SK-N-SH treated with all-trans-retinoic acid at 6 μM for 48 hours (cell line): Measurements from ENCODE around the gene MOCS1.
"Not testable (repeated sequence)": the region's sequence is repeated elsewhere in the genome, so short reads cannot be mapped to it uniquely, and the experiment has no call there.

Source experiments
- ATAC-seq: fragments of 200-7000 bp; cut with Tn5 transposase; 3 replicates; pipeline ENCODE4 v1.9.1; 2020; ENCODE audit warnings: mild to moderate bottlenecking, moderate library complexity
- BACH2 ChIP-seq: fragments of 250-450 bp; sonication (Bioruptor Pico); IDR thresholded peaks from 2 replicates; pipeline ENCODE4 v1.9.0; 2021; ENCODE audit warnings: mild to moderate bottlenecking, borderline replicate concordance
- CSDC2 ChIP-seq: fragments of 250-450 bp; sonication (Bioruptor Pico); IDR thresholded peaks from 2 replicates; pipeline ENCODE4 v1.5.0; 2020; ENCODE audit warnings: mild to moderate bottlenecking, moderate library complexity
- ISL1 ChIP-seq: fragments of 250-450 bp; sonication (Bioruptor Pico); IDR thresholded peaks from 2 replicates; pipeline ENCODE4 v2.1.2; 2022; ENCODE audit warnings: mild to moderate bottlenecking, moderate library complexity
- PPARA ChIP-seq: fragments of 250-450 bp; sonication (Bioruptor Pico); IDR thresholded peaks from 2 replicates; pipeline ENCODE4 v1.5.0; 2020; ENCODE audit warnings: mild to moderate bottlenecking, borderline replicate concordance
- RARB ChIP-seq: fragments of 250-450 bp; sonication (Bioruptor Pico); IDR thresholded peaks from 2 replicates; pipeline ENCODE4 v1.8.0; 2021; ENCODE audit warnings: mild to moderate bottlenecking, moderate library complexity
- SNAI2 ChIP-seq: fragments of 250-450 bp; sonication (Bioruptor Pico); IDR thresholded peaks from 2 replicates; pipeline ENCODE4 v1.5.0; 2020; ENCODE audit warnings: mild to moderate bottlenecking, moderate library complexity
- TCF4 ChIP-seq: fragments of 250-450 bp; sonication (Bioruptor Pico); IDR thresholded peaks from 2 replicates; pipeline ENCODE4 v1.8.0; 2021; ENCODE audit warnings: mild to moderate bottlenecking, moderate library complexity, borderline replicate concordance
- TOX ChIP-seq: fragments of 250-450 bp; sonication (Bioruptor Pico); IDR thresholded peaks from 2 replicates; pipeline ENCODE4 v1.8.0; 2021; ENCODE audit warnings: mild to moderate bottlenecking, moderate library complexity, borderline replicate concordance
- ZC3H10 ChIP-seq: fragments of 250-450 bp; sonication (Bioruptor Pico); IDR thresholded peaks from 2 replicates; pipeline ENCODE4 v1.5.1; 2021; ENCODE audit warnings: mild to moderate bottlenecking, moderate library complexity
- ZFP3 ChIP-seq: fragments of 250-450 bp; sonication (Bioruptor Pico); IDR thresholded peaks from 2 replicates; pipeline ENCODE4 v1.5.0; 2020; ENCODE audit warnings: mild to moderate bottlenecking, moderate library complexity
- ZFP30 ChIP-seq: fragments of 450-650 bp; formaldehyde crosslinking; IDR thresholded peaks from 2 replicates; pipeline ENCODE4 v1.5.0; 2022; ENCODE audit warnings: mild to moderate bottlenecking, moderate library complexity
- ZNF565 ChIP-seq: fragments of 450-650 bp; formaldehyde crosslinking; conservative IDR thresholded peaks from 2 replicates; pipeline ENCODE4 v1.5.0; 2020; ENCODE audit warnings: low read depth, mild to moderate bottlenecking, moderate library complexity
- ZNF70 ChIP-seq: fragments of 450-650 bp; formaldehyde crosslinking; IDR thresholded peaks from 2 replicates; pipeline ENCODE4 v1.5.0; 2020; ENCODE audit warnings: mild to moderate bottlenecking, moderate library complexity
- TF ChIP-seq, protein P1 (sequence below): fragments of 250-450 bp; sonication (Bioruptor Pico); IDR thresholded peaks from 2 replicates; pipeline ENCODE4 v1.8.0; 2020; ENCODE audit warnings: mild to moderate bottlenecking, moderate library complexity, borderline replicate concordance
- TF ChIP-seq, protein P2 (sequence below): fragments of 250-450 bp; sonication (Bioruptor Pico); IDR thresholded peaks from 2 replicates; pipeline ENCODE4 v1.5.0; 2020; ENCODE audit warnings: mild to moderate bottlenecking, moderate library complexity
- TF ChIP-seq, protein P3 (sequence below): fragments of 250-450 bp; sonication (Bioruptor Pico); IDR thresholded peaks from 2 replicates; pipeline ENCODE4 v1.5.1; 2020; ENCODE audit warnings: low read depth, mild to moderate bottlenecking, moderate library complexity
- TF ChIP-seq, protein P4 (sequence below): fragments of 250-450 bp; sonication (Bioruptor Pico); IDR thresholded peaks from 2 replicates; pipeline ENCODE4 v1.8.0; 2021; ENCODE audit warnings: low read depth, mild to moderate bottlenecking, moderate library complexity, borderline replicate concordance

The MOCS1 gene

DNA sequence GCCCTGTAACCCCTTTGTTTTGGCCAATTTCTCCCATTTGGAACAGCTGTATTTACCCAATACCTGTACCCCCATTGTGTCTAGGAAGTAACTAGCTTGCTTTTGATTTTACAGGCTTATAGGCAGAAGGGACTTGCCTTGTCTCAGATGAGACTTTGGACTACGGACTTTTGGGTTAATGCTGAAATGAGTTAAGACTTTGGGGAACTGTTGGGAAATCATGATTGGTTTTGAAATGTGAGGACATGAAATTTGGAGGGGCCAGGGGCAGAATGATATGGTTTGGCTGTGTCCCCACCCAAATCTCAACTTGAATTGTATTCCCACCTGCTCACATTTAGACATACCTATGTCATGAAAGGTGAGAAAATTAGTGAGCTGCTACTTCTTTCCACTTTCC, 38.5 kb upstream of the MOCS1 start:
- ATAC-seq = not testable (repeated sequence)

DNA sequence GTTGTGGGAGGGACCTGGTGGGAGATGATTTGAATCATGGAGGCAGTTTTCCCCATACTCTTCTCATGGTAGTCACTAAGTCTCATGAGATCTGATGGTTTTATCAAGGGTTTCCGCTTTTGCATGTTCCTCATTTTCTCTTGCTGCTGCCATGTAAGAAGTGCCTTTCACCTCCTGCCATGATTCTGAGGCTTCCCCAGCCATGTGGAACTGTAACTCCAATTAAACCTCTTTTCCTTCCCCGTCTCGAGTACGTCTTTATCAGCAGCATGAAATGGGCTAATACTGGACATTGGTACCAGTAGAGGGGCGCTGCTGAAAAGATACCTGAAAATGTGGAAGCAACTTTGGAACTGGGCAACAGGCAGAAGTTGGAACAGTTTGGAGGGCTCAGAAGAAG, 36.9 kb upstream of the MOCS1 start:
- not testable (repeated sequence) for ATAC-seq

DNA sequence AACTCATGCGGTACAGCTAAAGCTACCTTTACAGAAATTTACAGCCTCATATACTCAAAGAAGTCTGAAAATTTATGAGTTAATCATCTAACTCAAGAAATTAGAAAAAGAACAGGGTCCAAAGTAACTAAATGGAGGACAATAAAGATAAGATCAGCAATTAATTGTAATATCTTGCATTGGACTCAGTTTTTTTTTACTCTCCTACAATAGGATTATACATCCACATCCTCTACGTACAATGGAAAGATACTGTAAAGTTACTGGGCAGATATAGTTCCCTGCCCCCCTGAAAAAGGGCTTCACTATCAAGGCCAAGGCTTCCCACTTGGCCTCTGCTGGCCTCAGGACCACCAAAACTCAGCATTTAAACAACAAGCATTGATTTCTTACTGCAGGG, 31.5 kb upstream of the MOCS1 start:
- no peak for TF ChIP-seq TOX (CRISPR knock-in tag)
- TF ChIP-seq ZNF565 (CRISPR knock-in tag) = no peak
- TF ChIP-seq, protein P1, sequence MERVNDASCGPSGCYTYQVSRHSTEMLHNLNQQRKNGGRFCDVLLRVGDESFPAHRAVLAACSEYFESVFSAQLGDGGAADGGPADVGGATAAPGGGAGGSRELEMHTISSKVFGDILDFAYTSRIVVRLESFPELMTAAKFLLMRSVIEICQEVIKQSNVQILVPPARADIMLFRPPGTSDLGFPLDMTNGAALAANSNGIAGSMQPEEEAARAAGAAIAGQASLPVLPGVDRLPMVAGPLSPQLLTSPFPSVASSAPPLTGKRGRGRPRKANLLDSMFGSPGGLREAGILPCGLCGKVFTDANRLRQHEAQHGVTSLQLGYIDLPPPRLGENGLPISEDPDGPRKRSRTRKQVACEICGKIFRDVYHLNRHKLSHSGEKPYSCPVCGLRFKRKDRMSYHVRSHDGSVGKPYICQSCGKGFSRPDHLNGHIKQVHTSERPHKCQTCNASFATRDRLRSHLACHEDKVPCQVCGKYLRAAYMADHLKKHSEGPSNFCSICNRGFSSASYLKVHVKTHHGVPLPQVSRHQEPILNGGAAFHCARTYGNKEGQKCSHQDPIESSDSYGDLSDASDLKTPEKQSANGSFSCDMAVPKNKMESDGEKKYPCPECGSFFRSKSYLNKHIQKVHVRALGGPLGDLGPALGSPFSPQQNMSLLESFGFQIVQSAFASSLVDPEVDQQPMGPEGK (CRISPR knock-in tag) = no peak
- no peak for TF ChIP-seq ZNF70 (CRISPR knock-in tag)
- TF ChIP-seq SNAI2 (CRISPR knock-in tag) = no peak
- ATAC-seq = no peak

DNA sequence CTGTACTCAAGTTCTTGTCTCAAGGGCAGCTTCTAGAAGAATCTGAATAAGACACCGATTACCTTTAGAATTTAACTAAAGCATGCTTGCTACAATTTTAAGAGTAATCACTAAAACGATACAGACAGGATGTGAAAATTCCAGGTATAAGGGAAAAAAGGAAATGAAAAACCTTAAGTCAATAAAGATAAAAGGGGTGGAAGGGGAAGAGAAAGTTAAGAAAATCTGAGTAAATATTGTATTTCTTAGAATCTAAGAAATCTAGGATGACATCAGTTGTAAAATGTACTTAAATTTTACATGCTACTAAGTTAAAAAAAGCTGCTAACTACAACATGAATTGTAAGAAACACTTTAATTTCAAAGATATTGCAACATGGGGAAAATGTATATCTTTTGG, 30.3 kb upstream of the MOCS1 start:
- ATAC-seq = no peak
- TF ChIP-seq CSDC2 (CRISPR knock-in tag) (no peak), ZFP30 (CRISPR knock-in tag) (no peak), ZFP3 (no peak)
- TF ChIP-seq, protein P2, sequence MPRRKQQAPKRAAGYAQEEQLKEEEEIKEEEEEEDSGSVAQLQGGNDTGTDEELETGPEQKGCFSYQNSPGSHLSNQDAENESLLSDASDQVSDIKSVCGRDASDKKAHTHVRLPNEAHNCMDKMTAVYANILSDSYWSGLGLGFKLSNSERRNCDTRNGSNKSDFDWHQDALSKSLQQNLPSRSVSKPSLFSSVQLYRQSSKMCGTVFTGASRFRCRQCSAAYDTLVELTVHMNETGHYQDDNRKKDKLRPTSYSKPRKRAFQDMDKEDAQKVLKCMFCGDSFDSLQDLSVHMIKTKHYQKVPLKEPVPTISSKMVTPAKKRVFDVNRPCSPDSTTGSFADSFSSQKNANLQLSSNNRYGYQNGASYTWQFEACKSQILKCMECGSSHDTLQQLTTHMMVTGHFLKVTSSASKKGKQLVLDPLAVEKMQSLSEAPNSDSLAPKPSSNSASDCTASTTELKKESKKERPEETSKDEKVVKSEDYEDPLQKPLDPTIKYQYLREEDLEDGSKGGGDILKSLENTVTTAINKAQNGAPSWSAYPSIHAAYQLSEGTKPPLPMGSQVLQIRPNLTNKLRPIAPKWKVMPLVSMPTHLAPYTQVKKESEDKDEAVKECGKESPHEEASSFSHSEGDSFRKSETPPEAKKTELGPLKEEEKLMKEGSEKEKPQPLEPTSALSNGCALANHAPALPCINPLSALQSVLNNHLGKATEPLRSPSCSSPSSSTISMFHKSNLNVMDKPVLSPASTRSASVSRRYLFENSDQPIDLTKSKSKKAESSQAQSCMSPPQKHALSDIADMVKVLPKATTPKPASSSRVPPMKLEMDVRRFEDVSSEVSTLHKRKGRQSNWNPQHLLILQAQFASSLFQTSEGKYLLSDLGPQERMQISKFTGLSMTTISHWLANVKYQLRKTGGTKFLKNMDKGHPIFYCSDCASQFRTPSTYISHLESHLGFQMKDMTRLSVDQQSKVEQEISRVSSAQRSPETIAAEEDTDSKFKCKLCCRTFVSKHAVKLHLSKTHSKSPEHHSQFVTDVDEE (CRISPR knock-in tag) = no peak

DNA sequence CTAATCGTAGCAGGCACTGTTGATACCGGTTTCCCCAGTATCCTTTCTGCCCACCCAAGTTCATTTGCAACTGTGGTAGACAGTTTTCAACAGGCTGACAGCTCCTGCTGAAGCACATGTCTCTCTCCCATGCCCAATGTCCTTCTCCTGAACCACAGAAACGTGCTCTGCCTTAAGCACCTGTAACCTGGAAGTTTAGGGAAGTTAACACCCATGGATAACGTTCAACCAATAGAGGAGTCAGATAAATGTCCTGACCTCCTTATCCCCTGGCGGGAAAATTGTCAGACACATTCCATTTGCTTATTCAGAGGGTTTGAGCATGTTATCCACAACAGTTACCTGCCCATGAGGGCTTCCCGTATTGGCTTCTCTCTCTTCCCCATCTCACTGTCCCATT, 29.8 kb upstream of the MOCS1 start:
- TF ChIP-seq, protein P1 (CRISPR knock-in tag) = no peak
- TF ChIP-seq ZC3H10 (no peak), ZFP3 (no peak), ZNF70 (CRISPR knock-in tag) (no peak), ZNF565 (CRISPR knock-in tag) (no peak), BACH2 (CRISPR knock-in tag) (no peak), PPARA (CRISPR knock-in tag) (no peak), RARB (CRISPR knock-in tag) (no peak), SNAI2 (CRISPR knock-in tag) (no peak), ZFP30 (CRISPR knock-in tag) (no peak)
- TF ChIP-seq, protein P3, sequence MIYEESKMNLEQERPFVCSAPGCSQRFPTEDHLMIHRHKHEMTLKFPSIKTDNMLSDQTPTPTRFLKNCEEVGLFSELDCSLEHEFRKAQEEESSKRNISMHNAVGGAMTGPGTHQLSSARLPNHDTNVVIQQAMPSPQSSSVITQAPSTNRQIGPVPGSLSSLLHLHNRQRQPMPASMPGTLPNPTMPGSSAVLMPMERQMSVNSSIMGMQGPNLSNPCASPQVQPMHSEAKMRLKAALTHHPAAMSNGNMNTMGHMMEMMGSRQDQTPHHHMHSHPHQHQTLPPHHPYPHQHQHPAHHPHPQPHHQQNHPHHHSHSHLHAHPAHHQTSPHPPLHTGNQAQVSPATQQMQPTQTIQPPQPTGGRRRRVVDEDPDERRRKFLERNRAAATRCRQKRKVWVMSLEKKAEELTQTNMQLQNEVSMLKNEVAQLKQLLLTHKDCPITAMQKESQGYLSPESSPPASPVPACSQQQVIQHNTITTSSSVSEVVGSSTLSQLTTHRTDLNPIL (CRISPR knock-in tag) = no peak
- TF ChIP-seq, protein P4, sequence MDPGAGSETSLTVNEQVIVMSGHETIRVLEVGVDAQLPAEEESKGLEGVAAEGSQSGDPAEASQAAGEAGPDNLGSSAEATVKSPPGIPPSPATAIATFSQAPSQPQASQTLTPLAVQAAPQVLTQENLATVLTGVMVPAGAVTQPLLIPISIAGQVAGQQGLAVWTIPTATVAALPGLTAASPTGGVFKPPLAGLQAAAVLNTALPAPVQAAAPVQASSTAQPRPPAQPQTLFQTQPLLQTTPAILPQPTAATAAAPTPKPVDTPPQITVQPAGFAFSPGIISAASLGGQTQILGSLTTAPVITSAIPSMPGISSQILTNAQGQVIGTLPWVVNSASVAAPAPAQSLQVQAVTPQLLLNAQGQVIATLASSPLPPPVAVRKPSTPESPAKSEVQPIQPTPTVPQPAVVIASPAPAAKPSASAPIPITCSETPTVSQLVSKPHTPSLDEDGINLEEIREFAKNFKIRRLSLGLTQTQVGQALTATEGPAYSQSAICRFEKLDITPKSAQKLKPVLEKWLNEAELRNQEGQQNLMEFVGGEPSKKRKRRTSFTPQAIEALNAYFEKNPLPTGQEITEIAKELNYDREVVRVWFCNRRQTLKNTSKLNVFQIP (CRISPR knock-in tag) = no peak
- TF ChIP-seq, all 23 proteins: peak for 0
- no peak for ATAC-seq

DNA sequence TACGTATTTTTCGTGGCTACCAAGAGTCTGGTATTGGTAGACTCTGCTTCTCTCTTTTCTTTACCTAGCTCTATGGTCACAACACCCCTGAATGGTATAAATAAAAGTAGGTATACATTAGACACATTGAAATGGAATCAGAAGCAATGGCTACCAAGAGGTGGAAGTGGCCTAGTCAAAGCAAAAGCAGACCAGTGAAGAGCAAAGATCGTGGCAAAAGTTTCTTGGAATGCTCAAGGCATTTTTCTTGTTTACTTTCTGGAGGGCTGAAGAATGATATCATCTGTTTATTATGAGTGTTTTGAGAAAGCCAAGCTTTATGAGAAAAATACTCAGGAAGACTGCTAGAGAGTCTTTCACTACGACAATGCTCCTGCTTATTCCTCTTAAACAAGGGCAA, 28.6 kb upstream of the MOCS1 start:
- ATAC-seq = no peak
- no peak for TF ChIP-seq ZFP30 (CRISPR knock-in tag)
- TF ChIP-seq PPARA (CRISPR knock-in tag) = no peak
- no peak for TF ChIP-seq ZNF70 (CRISPR knock-in tag)
- no peak for TF ChIP-seq TCF4 (CRISPR knock-in tag)
- TF ChIP-seq ISL1 (CRISPR knock-in tag) = no peak
- TF ChIP-seq, protein P2 (CRISPR knock-in tag) = no peak
